ENCODE measurements around the gene CALB2.
A peak's percentile ranks its signal among the peaks of the same experiment; 100 is the strongest.

CALB2 gene

GRCh38 chr16:71399801-71400563, 41.5 kb downstream of the CALB2 start:
- DNase-seq = no peak

DNA sequence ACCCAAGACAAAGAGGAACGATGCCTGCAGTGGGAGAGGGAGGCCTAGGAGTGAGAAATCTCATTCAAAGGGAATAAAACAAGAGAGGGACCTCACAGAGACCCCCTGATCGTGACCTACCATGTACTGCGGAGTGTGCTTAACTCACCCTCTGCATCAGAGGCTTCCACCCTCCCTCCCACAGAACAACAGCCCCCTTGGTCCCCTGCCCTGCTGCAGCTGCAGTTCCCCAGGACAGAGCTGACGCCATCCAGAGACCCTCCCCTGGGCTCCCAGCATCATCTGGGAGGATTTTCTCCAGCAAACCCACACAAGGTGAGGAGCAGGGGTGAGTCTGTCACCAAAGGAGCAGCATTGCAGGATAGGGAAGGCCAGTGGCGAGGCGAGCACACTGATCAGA, 43.5 kb downstream of the CALB2 start:
- DNase-seq = no peak

DNA sequence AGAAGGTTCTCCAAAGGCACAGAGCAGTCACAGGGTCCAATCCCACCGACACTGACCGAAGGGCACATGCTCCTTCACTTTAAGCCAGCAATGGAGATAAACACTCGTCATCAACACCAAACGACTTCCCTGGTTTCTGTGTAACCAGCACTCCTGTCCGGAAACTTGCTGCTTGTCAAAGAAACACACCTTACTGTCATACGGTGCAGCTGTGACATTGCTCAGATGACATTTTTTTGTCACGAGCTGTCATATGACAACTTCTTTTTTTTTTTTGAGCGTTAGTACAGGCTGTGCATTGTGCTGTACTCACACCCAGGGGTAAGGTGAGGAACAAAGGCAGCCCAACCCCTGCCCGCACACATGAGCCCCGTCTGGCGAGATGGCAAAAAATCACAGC, 44.2 kb downstream of the CALB2 start:
- DNase-seq = no peak

GRCh38 chr16:71404364-71404763, 45.8 kb downstream of the CALB2 start:
- no peak for DNase-seq

- no peak for DNase-seq
Observed at GRCh38 chr16:71406316-71406715, 47.8 kb downstream of the CALB2 start.

GRCh38 chr16:71406724-71407123, 48.2 kb downstream of the CALB2 start:
- DNase-seq = no peak

DNA sequence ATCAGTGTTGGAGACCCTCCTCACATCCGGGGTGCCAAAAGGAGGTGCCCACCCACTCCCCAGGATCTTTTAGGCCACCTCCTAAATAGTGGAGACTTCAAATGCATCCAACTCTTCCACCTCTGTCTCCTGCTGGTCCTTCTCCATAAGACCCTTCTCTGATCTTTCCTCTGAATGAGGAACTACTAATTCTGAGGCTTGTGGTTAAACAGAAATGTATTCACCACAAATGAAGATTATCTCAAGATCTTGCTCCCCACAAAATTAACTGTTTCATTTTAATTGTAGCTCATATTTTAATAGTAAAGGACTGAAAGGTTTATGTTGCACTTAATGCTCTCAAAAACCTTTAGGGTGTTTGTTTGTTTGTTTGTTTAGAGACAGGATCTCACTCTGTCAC, 49.2 kb downstream of the CALB2 start:
- no peak for DNase-seq

GRCh38 chr16:71408536-71408935, 50.0 kb downstream of the CALB2 start:
- no peak for DNase-seq

DNA sequence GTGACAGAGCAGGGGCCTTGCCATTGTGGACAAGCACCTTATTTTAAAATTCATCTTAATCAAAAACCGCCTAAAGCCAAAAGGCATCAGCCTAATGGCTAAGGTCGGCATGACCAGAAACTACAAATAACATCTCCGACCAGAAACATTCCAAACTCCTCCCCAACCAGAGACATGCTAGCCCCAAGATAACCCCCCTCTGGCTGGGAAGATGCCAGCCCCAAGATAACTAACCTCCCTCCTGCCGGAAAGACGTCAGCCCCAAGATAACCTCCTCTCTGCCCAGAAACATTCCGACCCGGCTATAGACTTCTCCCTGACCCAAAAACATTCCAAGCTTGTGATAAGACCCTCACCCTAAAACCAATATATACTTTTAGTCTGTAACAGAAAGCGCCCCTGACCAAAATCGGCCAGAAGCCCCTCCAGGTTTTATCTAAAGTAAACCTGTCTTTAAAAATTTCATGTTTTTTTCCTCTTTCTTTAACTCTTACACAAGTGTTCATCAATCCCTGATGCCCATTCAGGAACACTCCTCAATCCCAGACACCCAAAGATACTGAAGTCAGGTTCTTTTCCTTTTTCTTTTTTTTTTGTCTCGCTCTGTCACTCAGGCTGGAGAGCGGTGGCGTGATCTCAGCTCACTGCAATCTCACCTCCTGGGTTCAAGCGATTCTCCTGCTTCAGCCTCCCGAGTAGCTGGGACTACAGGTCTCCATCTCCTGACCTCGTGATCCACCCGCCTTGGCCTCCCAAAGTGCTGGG, 50.7 kb downstream of the CALB2 start:
- DNase-seq = no peak

- DNase-seq = no peak
Observed at GRCh38 chr16:71410146-71410545, 51.6 kb downstream of the CALB2 start.

- peak; percentile 69 for DNase-seq
Observed at GRCh38 chr16:71412270-71413160, 54.0 kb downstream of the CALB2 start.

DNA sequence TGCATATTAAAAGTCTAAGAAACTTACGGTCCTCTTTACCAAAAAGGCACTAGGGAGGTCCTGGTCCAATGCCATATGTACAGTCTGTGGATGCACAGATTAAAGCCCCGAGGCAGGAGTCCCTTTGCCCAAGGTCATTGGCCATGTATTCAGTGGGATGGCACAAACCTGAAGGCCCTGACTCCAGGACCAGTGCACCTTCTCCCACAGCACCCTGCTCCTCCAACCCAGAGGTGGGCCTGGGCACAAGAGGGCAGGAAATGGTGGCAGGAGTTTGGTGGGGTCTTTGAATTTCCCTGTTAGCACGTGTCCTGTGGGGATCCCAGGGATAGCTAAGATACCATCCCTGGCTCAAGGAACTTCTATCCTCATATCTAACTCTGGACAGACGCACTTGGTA, 54.8 kb downstream of the CALB2 start:
- DNase-seq = no peak

DNA sequence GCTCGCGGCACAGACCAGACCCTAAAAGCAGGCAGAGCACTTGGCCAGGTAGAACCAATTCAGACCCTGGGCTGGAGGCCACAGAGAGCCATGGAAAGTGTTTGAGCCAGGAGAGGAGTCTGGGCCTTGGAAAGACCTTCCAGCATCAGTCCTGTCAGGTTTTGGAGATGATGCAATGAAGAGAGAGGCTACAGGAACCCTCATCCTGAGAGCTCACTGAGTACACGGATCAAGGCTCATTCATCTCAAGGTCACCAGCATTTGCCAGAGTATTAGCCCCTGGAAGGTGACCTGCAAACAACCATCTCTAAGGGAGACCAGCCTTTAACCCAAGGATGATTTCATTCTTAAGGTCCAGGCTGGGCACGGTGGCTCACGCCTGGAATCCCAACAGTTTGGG, 55.5 kb downstream of the CALB2 start:
- DNase-seq = no peak

DNA sequence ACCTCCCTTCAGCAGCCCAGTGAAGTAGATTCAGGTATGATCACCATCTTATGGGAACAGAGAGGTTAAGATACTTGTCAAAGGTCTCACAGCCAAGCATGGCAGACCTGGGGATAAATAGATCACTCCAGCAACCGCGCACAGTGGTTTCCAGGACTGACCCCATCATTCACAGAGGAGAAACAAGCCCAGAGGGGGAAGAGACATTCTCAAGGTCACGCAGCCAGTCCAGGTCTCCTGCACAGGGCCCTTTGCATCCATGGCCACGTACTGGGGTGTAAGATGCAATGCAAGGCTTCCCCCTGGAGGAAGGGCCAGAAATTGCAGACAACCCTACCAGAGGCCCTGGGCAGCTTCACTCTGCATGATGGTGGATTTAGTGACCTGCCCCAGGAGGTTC, 63.4 kb downstream of the CALB2 start:
- DNase-seq = no peak

DNA sequence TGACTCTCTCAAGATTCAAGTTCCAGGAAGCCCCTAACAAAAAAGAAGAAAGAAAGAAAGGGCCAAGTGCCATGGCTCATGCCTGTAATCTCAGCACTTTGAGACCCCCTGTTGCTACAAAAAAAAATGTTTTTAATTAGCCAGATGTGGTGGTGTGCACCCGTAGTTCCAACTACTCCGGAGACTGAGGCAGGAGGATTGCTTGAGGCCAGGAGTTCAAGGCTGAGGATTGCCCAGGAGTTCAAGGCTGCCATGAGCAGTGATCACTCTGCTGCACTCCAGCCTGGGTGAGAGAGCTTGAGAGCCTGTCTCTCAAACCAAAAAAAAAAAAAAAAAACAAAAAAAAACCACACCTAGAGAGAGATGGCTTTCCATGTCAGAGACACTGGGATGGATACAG, 64.5 kb downstream of the CALB2 start:
- DNase-seq = no peak

GRCh38 chr16:71423865-71424264, 65.3 kb downstream of the CALB2 start:
- DNase-seq = no peak

- DNase-seq = no peak
Observed at GRCh38 chr16:71424626-71425025, 66.1 kb downstream of the CALB2 start.

- DNase-seq = no peak
Observed at GRCh38 chr16:71425746-71426068, 67.2 kb downstream of the CALB2 start.

- peak; percentile 47 for DNase-seq
Observed at GRCh38 chr16:71426069-71426879, 67.8 kb downstream of the CALB2 start.

DNA sequence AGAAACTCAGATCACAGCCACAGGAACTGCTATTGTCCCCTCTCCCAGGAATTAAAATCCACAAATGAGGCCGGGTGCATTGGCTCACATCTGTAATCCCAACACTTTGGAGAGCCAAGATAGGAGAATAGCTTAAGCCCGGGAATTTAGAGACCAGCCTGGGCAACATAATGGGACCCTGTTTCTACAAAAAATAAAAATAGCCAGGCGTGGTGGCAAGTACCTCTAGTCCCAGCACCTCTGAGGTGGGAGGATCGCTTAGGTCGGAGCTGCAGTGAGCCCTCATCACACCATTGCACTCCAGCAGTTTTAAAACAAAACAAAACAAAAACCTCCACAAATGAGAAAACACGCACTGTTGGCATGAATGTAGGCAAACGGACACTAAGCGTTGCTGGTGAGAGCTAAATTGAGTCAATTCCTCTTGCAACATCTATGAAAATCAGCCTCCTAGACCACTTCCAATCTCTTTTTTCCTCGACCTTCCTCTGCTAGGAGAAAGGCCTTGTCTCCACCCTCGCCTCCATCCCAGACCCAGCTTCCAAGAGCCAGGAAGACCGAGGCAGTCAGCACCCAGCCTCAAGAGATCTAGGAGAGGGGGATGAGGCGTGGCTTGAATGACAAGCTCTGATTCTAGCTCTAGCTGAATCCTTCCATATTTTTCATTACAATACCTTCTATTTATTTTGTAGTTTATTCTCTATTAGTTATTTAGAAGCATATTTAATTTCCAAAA, 68.5 kb downstream of the CALB2 start:
- no peak for DNase-seq

DNA sequence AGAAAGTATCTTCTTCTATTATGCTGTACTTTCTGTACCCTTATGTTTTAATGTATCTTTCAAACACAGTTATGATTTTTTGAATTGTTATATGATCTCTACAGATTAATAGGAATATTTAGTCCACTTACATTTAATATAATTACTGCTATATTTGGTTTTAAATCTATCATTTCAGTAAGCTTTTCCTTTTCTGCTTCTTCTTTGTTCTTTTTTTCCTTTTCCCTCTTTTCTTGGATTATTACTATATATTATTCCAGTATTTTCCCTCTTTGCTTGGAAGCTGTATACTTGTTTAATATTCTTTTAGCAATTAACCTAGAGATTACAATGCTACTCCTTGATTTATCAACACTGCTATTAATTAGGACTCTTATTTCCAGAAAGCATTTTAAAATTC, 69.9 kb downstream of the CALB2 start:
- no peak for DNase-seq

DNA sequence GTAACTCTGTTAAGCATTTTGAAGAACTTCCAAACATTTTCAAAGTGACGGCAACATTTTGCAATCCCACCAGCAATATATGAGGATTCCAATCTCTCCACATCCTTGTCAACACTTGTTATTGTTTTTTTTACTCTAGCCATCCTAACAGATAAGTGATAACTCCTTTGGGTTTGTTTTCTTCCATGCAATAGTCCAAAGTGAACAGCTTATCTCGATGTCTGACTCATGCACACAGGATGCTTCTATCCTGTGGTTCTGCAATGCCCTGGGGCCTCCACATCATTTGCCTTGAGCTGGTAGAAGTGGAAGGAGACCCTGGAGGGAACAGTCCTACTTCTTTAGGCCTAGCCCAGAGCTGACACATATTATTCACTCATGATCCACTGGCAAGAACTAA, 70.4 kb downstream of the CALB2 start:
- DNase-seq = no peak
